HG02610 (cell line): ENCODE data around the gene PARD3.
"Not testable (repeated sequence)": the region's sequence is repeated elsewhere in the genome, so short reads cannot be mapped to it uniquely, and the experiment has no call there.

Experiments
- ATAC-seq: cut with Tn5 transposase; IDR thresholded peaks from one replicate; pipeline ENCODE4 v1.9.1; 2021; ENCODE audit warnings: mild to moderate bottlenecking, moderate library complexity; ENCODE audit not compliant: unreplicated experiment

Gene PARD3

GRCh38 chr10:34074051-34074450 is 741.0 kb downstream of the PARD3 start:
- no peak for ATAC-seq

- ATAC-seq = not testable (repeated sequence)
Observed at GRCh38 chr10:34067741-34068140, 747.4 kb downstream of the PARD3 start.

- ATAC-seq = no peak
Observed at GRCh38 chr10:34063592-34063991, 751.5 kb downstream of the PARD3 start.

GRCh38 chr10:34061841-34062240 is 753.3 kb downstream of the PARD3 start:
- ATAC-seq = no peak
